ENCODE measurements around the gene LZTR1.

DNA sequence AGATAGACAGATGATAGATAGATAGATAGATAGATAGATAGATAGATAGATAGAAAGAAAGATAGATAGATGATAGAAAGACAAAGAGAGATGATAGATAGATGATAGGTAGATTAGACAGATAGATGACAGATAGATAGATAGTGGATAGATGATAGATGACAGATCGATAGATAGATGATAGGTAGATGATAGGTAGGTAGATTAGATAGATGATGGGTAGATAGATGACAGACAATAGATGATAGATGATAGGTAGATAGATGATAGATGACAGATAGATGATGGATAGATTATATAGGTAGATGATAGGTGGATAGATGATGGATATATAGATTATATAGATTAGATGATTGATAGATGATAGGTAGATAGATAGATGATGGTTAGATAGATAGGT lies 4.3 kb downstream of the LZTR1 start:
- TF ChIP-seq EZH2 (IDR thresholded peaks at IDR 0.05) (no peak), POLR2AphosphoS5 (IDR thresholded peaks at IDR 0.05; ENCODE audit: borderline replicate concordance, low read depth, low read length) (no peak)
